Measurements from ENCODE around the gene RABGAP1. TPM values are rescaled to one million over a fixed set of nuclear protein-coding genes. Genes with fewer than 3 reads are reported as not detected.

RABGAP1 gene
- total RNA-seq, 1 experiment from 2014 or later = 85.1 TPM

DNA sequence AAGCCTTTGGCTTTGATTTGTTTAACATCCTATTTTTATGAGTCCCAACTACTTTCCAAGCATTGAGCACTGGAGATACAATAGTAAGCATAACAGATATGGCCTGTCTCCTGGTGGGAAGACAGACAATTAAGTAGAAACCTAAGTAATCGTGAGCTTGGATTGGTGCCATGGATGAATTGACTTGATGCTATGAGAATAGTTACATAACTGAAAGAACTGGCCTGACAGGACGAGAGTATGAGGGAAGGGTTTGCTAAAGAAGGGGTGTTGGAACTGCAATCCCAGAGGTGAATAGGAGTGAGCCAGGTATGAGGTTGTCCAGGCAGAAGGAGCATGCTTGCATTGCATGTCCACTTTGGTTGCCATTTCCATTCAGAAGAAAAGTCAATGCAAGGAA, 145.1 kb downstream of the RABGAP1 start:
- Histone ChIP-seq H3K9me2 (replicated peaks; ENCODE audit: insufficient read depth, low read length) (no peaks in the 10 kb centered on the region), H3K4me1 (ENCODE audit: low read length) (peaks cover 90% of the 10 kb centered on the region), H4K20me1 (ENCODE audit: insufficient read depth, low read depth, low read length) (no peaks in the 10 kb centered on the region), H3K79me2 (ENCODE audit: low read length) (peaks cover 20% of the 10 kb centered on the region; the same call in 1 of the 2 replicates), H3K27me3 (ENCODE audit: low read length) (no peaks in the 10 kb centered on the region), H3K9ac (ENCODE audit: low read length) (peak overlapping the region; percentile 56), H3K27ac (ENCODE audit: low read length) (peak overlapping the region; percentile 93), H3K36me3 (ENCODE audit: insufficient read depth, low read length) (peaks cover 12% of the 10 kb centered on the region; the same call in 1 of the 2 replicates), H2AFZ (ENCODE audit: low read length) (no peak overlapping the region), H3K4me3 (ENCODE audit: low read length) (0 out of 2 replicates have a peak overlapping the region, but pooled peaks have one; percentile 36), H3K4me2 (ENCODE audit: low read depth, low read length, poor library complexity, severe bottlenecking) (peak overlapping the region; percentile 56), H3K9me3 (ENCODE audit: low read length) (no peaks in the 10 kb centered on the region)
- no peak for DNase-seq

DNA sequence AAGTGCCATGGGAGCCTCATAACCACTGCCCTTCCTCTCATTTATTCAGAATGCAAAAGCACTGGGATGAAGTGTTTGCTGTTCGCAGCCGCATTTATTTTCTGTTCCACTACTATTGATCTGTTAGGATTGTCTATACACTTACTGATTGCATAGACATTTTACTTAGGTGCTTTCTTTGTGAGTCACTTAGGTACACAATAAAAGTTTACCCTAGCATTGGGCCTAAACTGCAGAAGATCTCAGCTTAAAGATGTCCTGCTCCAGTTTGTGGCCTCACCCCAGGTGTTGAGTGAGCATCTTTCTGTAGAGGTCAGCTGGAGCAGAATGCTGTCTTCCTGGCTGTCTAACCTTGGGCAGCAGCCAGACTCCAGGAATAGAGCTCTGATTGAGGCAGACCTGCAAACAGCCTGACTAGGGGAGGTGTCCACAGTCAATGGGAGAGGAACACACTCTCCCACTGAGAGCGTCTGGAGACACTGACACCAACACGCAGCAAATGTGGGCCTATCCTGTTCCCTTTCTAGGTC, 146.6 kb downstream of the RABGAP1 start:
- Histone ChIP-seq H3K4me1 (ENCODE audit: low read length) (peaks cover 97% of the 10 kb centered on the region), H3K9me3 (ENCODE audit: low read length) (no peaks in the 10 kb centered on the region), H3K9ac (ENCODE audit: low read length) (no peak overlapping the region), H3K4me3 (ENCODE audit: low read length) (no peak overlapping the region), H4K20me1 (ENCODE audit: insufficient read depth, low read depth, low read length) (no peaks in the 10 kb centered on the region), H3K4me2 (ENCODE audit: low read depth, low read length, poor library complexity, severe bottlenecking) (no peak overlapping the region), H3K27ac (ENCODE audit: low read length) (peak overlapping the region; percentile 93), H3K9me2 (replicated peaks; ENCODE audit: insufficient read depth, low read length) (no peaks in the 10 kb centered on the region), H3K79me2 (ENCODE audit: low read length) (peaks cover 21% of the 10 kb centered on the region; the same call in 1 of the 2 replicates), H2AFZ (ENCODE audit: low read length) (no peak overlapping the region), H3K27me3 (ENCODE audit: low read length) (no peaks in the 10 kb centered on the region), H3K36me3 (ENCODE audit: insufficient read depth, low read length) (peaks cover 23% of the 10 kb centered on the region)
- DNase-seq = no peak

DNA sequence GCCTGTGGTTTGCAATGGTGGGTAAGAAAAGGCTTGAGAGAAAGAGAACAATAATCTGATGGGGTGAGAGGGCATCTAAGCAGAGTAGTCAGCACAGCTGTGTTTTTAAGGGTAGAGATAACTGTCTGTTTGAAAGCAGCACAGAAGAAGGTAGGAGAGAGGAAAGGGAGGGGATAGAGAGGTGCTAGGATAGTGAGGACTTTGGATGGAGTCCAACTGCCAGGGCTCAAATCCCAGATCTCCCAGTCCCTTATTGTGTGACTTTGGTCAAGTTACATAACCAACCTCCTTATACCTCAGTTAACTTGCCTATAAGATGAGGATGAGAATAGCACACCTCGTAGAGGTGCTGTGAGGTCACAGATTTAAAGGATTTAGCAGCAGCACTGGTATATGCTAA, 148.2 kb downstream of the RABGAP1 start:
- Histone ChIP-seq H3K4me3 (ENCODE audit: low read length) (peak overlapping the region; percentile 28; the same call in 1 of the 2 replicates), H3K4me2 (ENCODE audit: low read depth, low read length, poor library complexity, severe bottlenecking) (peak overlapping the region; percentile 56), H3K27ac (ENCODE audit: low read length) (peak overlapping the region; percentile 93), H3K9me3 (ENCODE audit: low read length) (peaks cover under 1% of the 10 kb centered on the region; the same call in 1 of the 2 replicates), H3K9me2 (replicated peaks; ENCODE audit: insufficient read depth, low read length) (no peaks in the 10 kb centered on the region), H3K9ac (ENCODE audit: low read length) (peak overlapping the region; percentile 53), H2AFZ (ENCODE audit: low read length) (no peak overlapping the region), H3K27me3 (ENCODE audit: low read length) (no peaks in the 10 kb centered on the region), H3K79me2 (ENCODE audit: low read length) (peaks cover 13% of the 10 kb centered on the region; the same call in 1 of the 2 replicates), H3K4me1 (ENCODE audit: low read length) (peaks cover 89% of the 10 kb centered on the region), H3K36me3 (ENCODE audit: insufficient read depth, low read length) (peaks cover 39% of the 10 kb centered on the region), H4K20me1 (ENCODE audit: insufficient read depth, low read depth, low read length) (no peaks in the 10 kb centered on the region)
- no peak for DNase-seq

- H3K4me3 ChIP-seq (ENCODE audit: low read length) = peak overlapping the region; percentile 28
- peaks cover 2% of the 10 kb centered on the region; the same call in 1 of the 2 replicates for H3K9me3 ChIP-seq (ENCODE audit: low read length)
- H3K27ac ChIP-seq (ENCODE audit: low read length) = peak overlapping the region; percentile 93
- peaks cover 16% of the 10 kb centered on the region; the same call in 1 of the 2 replicates for H3K79me2 ChIP-seq (ENCODE audit: low read length)
- no peaks in the 10 kb centered on the region for H4K20me1 ChIP-seq (ENCODE audit: insufficient read depth, low read depth, low read length)
- peak overlapping the region; percentile 53 for H3K9ac ChIP-seq (ENCODE audit: low read length)
- H3K36me3 ChIP-seq (ENCODE audit: insufficient read depth, low read length) = peaks cover 45% of the 10 kb centered on the region
- H3K4me1 ChIP-seq (ENCODE audit: low read length) = peaks cover 85% of the 10 kb centered on the region
- peak overlapping the region; percentile 56 for H3K4me2 ChIP-seq (ENCODE audit: low read depth, low read length, poor library complexity, severe bottlenecking)
- no peaks in the 10 kb centered on the region for H3K27me3 ChIP-seq (ENCODE audit: low read length)
- DNase-seq = peak; percentile 70
- H3K9me2 ChIP-seq (replicated peaks; ENCODE audit: insufficient read depth, low read length) = no peaks in the 10 kb centered on the region
- H2AFZ ChIP-seq (ENCODE audit: low read length) = no peak overlapping the region
Observed at GRCh38 chr9:123089790-123090189, 149.0 kb downstream of the RABGAP1 start.

- Histone ChIP-seq H3K9me2 (replicated peaks; ENCODE audit: insufficient read depth, low read length) (no peaks in the 10 kb centered on the region), H3K27ac (ENCODE audit: low read length) (peak overlapping the region; percentile 93), H3K9ac (ENCODE audit: low read length) (peak overlapping the region; percentile 53), H3K9me3 (ENCODE audit: low read length) (peaks cover 2% of the 10 kb centered on the region; the same call in 1 of the 2 replicates), H3K36me3 (ENCODE audit: insufficient read depth, low read length) (peaks cover 47% of the 10 kb centered on the region), H3K4me1 (ENCODE audit: low read length) (peaks cover 85% of the 10 kb centered on the region), H3K79me2 (ENCODE audit: low read length) (peaks cover 18% of the 10 kb centered on the region; the same call in 1 of the 2 replicates), H2AFZ (ENCODE audit: low read length) (no peak overlapping the region), H4K20me1 (ENCODE audit: insufficient read depth, low read depth, low read length) (no peaks in the 10 kb centered on the region), H3K4me3 (ENCODE audit: low read length) (peak overlapping the region; percentile 28; the same call in 1 of the 2 replicates), H3K27me3 (ENCODE audit: low read length) (no peaks in the 10 kb centered on the region), H3K4me2 (ENCODE audit: low read depth, low read length, poor library complexity, severe bottlenecking) (peak overlapping the region; percentile 56)
- DNase-seq = no peak
Observed at GRCh38 chr9:123090198-123090896, 149.5 kb downstream of the RABGAP1 start.

DNA sequence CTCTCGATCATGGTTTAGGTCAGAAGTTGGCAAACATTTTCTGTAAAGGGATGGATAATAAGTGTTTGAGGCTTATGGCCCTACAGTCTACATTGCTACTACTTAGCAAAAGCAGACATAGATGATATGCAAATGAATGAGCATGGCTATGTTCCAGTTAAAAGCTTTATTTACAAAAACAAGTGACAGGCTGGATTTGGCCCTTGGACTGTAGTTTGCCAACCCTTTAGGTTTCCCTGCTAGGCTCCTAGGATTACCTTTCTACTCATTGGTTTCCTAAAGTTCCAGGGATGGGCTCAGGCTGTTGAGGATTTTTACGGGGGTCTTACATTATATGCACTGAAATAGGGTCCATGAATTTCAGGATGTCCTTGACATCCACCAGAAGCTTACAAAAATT, 150.1 kb downstream of the RABGAP1 start:
- peaks cover 48% of the 10 kb centered on the region for H3K36me3 ChIP-seq (ENCODE audit: insufficient read depth, low read length)

GRCh38 chr9:123091459-123091858, 150.6 kb downstream of the RABGAP1 start:
- H3K4me2 ChIP-seq (ENCODE audit: low read depth, low read length, poor library complexity, severe bottlenecking) = peak overlapping the region; percentile 56
- no peak overlapping the region for H3K9ac ChIP-seq (ENCODE audit: low read length)
- no peaks in the 10 kb centered on the region for H4K20me1 ChIP-seq (ENCODE audit: insufficient read depth, low read depth, low read length)
- no peaks in the 10 kb centered on the region for H3K27me3 ChIP-seq (ENCODE audit: low read length)
- no peaks in the 10 kb centered on the region for H3K9me2 ChIP-seq (replicated peaks; ENCODE audit: insufficient read depth, low read length)
- H3K4me3 ChIP-seq (ENCODE audit: low read length) = no peak overlapping the region
- H3K27ac ChIP-seq (ENCODE audit: low read length) = peak overlapping the region; percentile 93
- no peak overlapping the region for H2AFZ ChIP-seq (ENCODE audit: low read length)
- peaks cover 14% of the 10 kb centered on the region; the same call in 1 of the 2 replicates for H3K79me2 ChIP-seq (ENCODE audit: low read length)
- H3K9me3 ChIP-seq (ENCODE audit: low read length) = peaks cover 2% of the 10 kb centered on the region; the same call in 1 of the 2 replicates
- peak; percentile 62 for DNase-seq
- H3K4me1 ChIP-seq (ENCODE audit: low read length) = peaks cover 83% of the 10 kb centered on the region
- H3K36me3 ChIP-seq (ENCODE audit: insufficient read depth, low read length) = peaks cover 52% of the 10 kb centered on the region

More for the DNA sequence above, 150.1 kb downstream of the RABGAP1 start:
- peaks cover 2% of the 10 kb centered on the region; the same call in 1 of the 2 replicates for H3K9me3 ChIP-seq (ENCODE audit: low read length)
- H3K4me2 ChIP-seq (ENCODE audit: low read depth, low read length, poor library complexity, severe bottlenecking) = peak overlapping the region; percentile 56
- no peak overlapping the region for H3K4me3 ChIP-seq (ENCODE audit: low read length)
- no peaks in the 10 kb centered on the region for H4K20me1 ChIP-seq (ENCODE audit: insufficient read depth, low read depth, low read length)
- H3K27ac ChIP-seq (ENCODE audit: low read length) = peak overlapping the region; percentile 93
- no peaks in the 10 kb centered on the region for H3K9me2 ChIP-seq (replicated peaks; ENCODE audit: insufficient read depth, low read length)
- H3K27me3 ChIP-seq (ENCODE audit: low read length) = no peaks in the 10 kb centered on the region
- peaks cover 15% of the 10 kb centered on the region; the same call in 1 of the 2 replicates for H3K79me2 ChIP-seq (ENCODE audit: low read length)
- H2AFZ ChIP-seq (ENCODE audit: low read length) = no peak overlapping the region
- no peak for DNase-seq
- peak overlapping the region; percentile 53 for H3K9ac ChIP-seq (ENCODE audit: low read length)
- H3K4me1 ChIP-seq (ENCODE audit: low read length) = peaks cover 85% of the 10 kb centered on the region

- Histone ChIP-seq H3K9ac (ENCODE audit: low read length) (no peak overlapping the region), H3K27ac (ENCODE audit: low read length) (peak overlapping the region; percentile 93), H4K20me1 (ENCODE audit: insufficient read depth, low read depth, low read length) (no peaks in the 10 kb centered on the region), H3K4me3 (ENCODE audit: low read length) (no peak overlapping the region), H2AFZ (ENCODE audit: low read length) (no peak overlapping the region), H3K4me1 (ENCODE audit: low read length) (peaks cover 69% of the 10 kb centered on the region), H3K9me3 (ENCODE audit: low read length) (peaks cover 2% of the 10 kb centered on the region; the same call in 1 of the 2 replicates), H3K79me2 (ENCODE audit: low read length) (peaks cover 17% of the 10 kb centered on the region; the same call in 1 of the 2 replicates), H3K27me3 (ENCODE audit: low read length) (no peaks in the 10 kb centered on the region), H3K4me2 (ENCODE audit: low read depth, low read length, poor library complexity, severe bottlenecking) (no peak overlapping the region), H3K9me2 (replicated peaks; ENCODE audit: insufficient read depth, low read length) (no peaks in the 10 kb centered on the region), H3K36me3 (ENCODE audit: insufficient read depth, low read length) (peaks cover 61% of the 10 kb centered on the region)
- no peak for DNase-seq
Observed at GRCh38 chr9:123093141-123093540, 152.3 kb downstream of the RABGAP1 start.

All from Karpas-422 (cell line).